OCI-LY1 (cell line): ENCODE data around the gene ZNF316.

Experiments used
- H2AFZ ChIP-seq: fragments of 200-600 bp; sonication (generic), shearing (Covaris generic); 2 replicates; pipeline ENCODE4 v1.6.0; 2014; ENCODE audit warnings: antibody characterized with exemption, mild to moderate bottlenecking, low read length
- H3F3A ChIP-seq: fragments of 200-600 bp; sonication (generic), shearing (Covaris generic); 2 replicates; pipeline ENCODE4 v1.6.0; 2014; ENCODE audit warnings: mild to moderate bottlenecking, antibody characterized with exemption, low read length, moderate library complexity; ENCODE audit not compliant: insufficient read depth
- H3K27ac ChIP-seq: fragments of 200-600 bp; sonication (generic); 2 replicates; pipeline ENCODE4 v1.5.1; 2014; ENCODE audit warnings: low read length, mixed run types, mild to moderate bottlenecking, low read depth; ENCODE audit not compliant: poor library complexity, severe bottlenecking
- H3K27me3 ChIP-seq: fragments of 200-600 bp; sonication (generic); 2 replicates; pipeline ENCODE4 v1.6.0; 2014; ENCODE audit warnings: antibody characterized with exemption, mild to moderate bottlenecking, low read length, moderate library complexity; ENCODE audit not compliant: insufficient read depth
- H3K36me3 ChIP-seq: fragments of 200-600 bp; sonication (generic); 2 replicates; pipeline ENCODE4 v1.6.1; 2014; ENCODE audit warnings: mild to moderate bottlenecking, antibody characterized with exemption, low read length, moderate library complexity, mixed read lengths; ENCODE audit not compliant: insufficient read depth
- H3K4me1 ChIP-seq: fragments of 200-600 bp; sonication (generic); 2 replicates; pipeline ENCODE4 v1.5.1; 2014; ENCODE audit warnings: mild to moderate bottlenecking, low read length, moderate library complexity; ENCODE audit not compliant: insufficient read depth, severe bottlenecking
- H3K4me2 ChIP-seq: fragments of 200-600 bp; sonication (generic), shearing (Covaris generic); 2 replicates; pipeline ENCODE4 v1.6.1; 2014; ENCODE audit warnings: low read length
- H3K4me3 ChIP-seq: fragments of 200-600 bp; sonication (generic); 2 replicates; pipeline ENCODE4 v1.5.1; 2014; ENCODE audit warnings: low read length, low read depth, mild to moderate bottlenecking, mixed read lengths; ENCODE audit not compliant: poor library complexity, severe bottlenecking
- H3K79me2 ChIP-seq: fragments of 200-600 bp; shearing (Covaris generic); 2 replicates; pipeline ENCODE4 v1.6.1; 2016; ENCODE audit warnings: mixed run types, low read length, mixed read lengths; ENCODE audit not compliant: insufficient read depth
- H3K9ac ChIP-seq: fragments of 200-600 bp; sonication (generic), shearing (Covaris generic); 2 replicates; pipeline ENCODE4 v1.6.1; 2014; ENCODE audit warnings: mild to moderate bottlenecking, low read length, mixed read lengths
- H3K9me2 ChIP-seq: fragments of 200-600 bp; sonication (generic), shearing (Covaris generic); 2 replicates; pipeline ENCODE4 v1.6.1; 2014; ENCODE audit warnings: low read depth, mild to moderate bottlenecking, low read length, mixed read lengths
- H3K9me3 ChIP-seq: fragments of 200-600 bp; shearing (Covaris generic); 2 replicates; pipeline ENCODE4 v1.6.1; 2014; ENCODE audit warnings: low read length, mixed read lengths
- H4K20me1 ChIP-seq: fragments of 200-600 bp; sonication (generic), shearing (Covaris generic); 2 replicates; pipeline ENCODE4 v1.6.0; 2016; ENCODE audit warnings: mild to moderate bottlenecking, low read length; ENCODE audit not compliant: insufficient read depth
- CTCF ChIP-seq: fragments of 200-600 bp; sonication (generic), shearing (Covaris generic); IDR thresholded peaks from 2 replicates; pipeline ENCODE4 v1.5.1; 2017; ENCODE audit warnings: mild to moderate bottlenecking, antibody characterized with exemption, low read length, moderate library complexity, mixed read lengths
- EZH2 ChIP-seq: fragments of 200-600 bp; sonication (generic), shearing (Covaris generic); IDR thresholded peaks from 2 replicates; pipeline ENCODE4 v1.8.0; 2017; ENCODE audit warnings: borderline replicate concordance, mixed run types, mild to moderate bottlenecking, antibody characterized with exemption, low read length, moderate library complexity, mixed read lengths

Gene ZNF316

GRCh38 chr7:6700793-6701192 is 63.7 kb downstream of the ZNF316 start:
- Histone ChIP-seq H3K4me1 (peaks cover 8% of the 10 kb centered on the region), H3K9me3 (peaks cover 46% of the 10 kb centered on the region), H3K79me2 (peaks cover 19% of the 10 kb centered on the region), H3K27ac (no peak overlapping the region), H3K4me2 (no peak overlapping the region), H3K36me3 (peaks cover 91% of the 10 kb centered on the region), H2AFZ (no peak overlapping the region), H3K9me2 (no peaks in the 10 kb centered on the region), H4K20me1 (no peaks in the 10 kb centered on the region), H3K27me3 (no peaks in the 10 kb centered on the region), H3K4me3 (no peak overlapping the region), H3K9ac (no peak overlapping the region), H3F3A (no peaks in the 10 kb centered on the region)
- no peak for TF ChIP-seq CTCF
- no peak for TF ChIP-seq EZH2

GRCh38 chr7:6701860-6702259 is 64.7 kb downstream of the ZNF316 start:
- Histone ChIP-seq H3K4me2 (no peak overlapping the region), H3K9ac (no peak overlapping the region), H3K4me1 (peaks cover 11% of the 10 kb centered on the region), H3K4me3 (no peak overlapping the region), H3F3A (no peaks in the 10 kb centered on the region), H4K20me1 (no peaks in the 10 kb centered on the region), H2AFZ (no peak overlapping the region), H3K9me2 (no peaks in the 10 kb centered on the region), H3K9me3 (peaks cover 35% of the 10 kb centered on the region), H3K36me3 (peaks cover 80% of the 10 kb centered on the region), H3K27ac (no peak overlapping the region), H3K79me2 (peaks cover 25% of the 10 kb centered on the region), H3K27me3 (no peaks in the 10 kb centered on the region)
- TF ChIP-seq CTCF (no peak), EZH2 (no peak)
